Osteoblast (primary cell): Measurements from ENCODE around the gene GNL2. TPM values are rescaled to one million over a fixed set of nuclear protein-coding genes. Genes with fewer than 3 reads are reported as not detected.

Source experiments
- DNase-seq: peaks from one replicate; pipeline ENCODE4 v3.0.0; 2011; ENCODE audit warnings: low spot score, mixed read lengths; ENCODE audit not compliant: insufficient read length; ENCODE audit errors: missing footprints
- H2AFZ ChIP-seq: 2 replicates; pipeline ENCODE4 v1.6.0; 2011; ENCODE audit warnings: mild to moderate bottlenecking, low read length
- H3K27ac ChIP-seq: 2 replicates; pipeline ENCODE4 v1.5.1; 2011; ENCODE audit warnings: mild to moderate bottlenecking, low read depth, low read length, moderate library complexity
- H3K27me3 ChIP-seq: 2 replicates; pipeline ENCODE4 v1.6.0; 2012; ENCODE audit warnings: mild to moderate bottlenecking, control low read depth, inconsistent platforms, low read length, moderate library complexity; ENCODE audit not compliant: insufficient read depth
- H3K36me3 ChIP-seq: 2 replicates; pipeline ENCODE4 v1.5.1; 2011; ENCODE audit warnings: mild to moderate bottlenecking, low read length, control low read depth, moderate library complexity; ENCODE audit not compliant: insufficient read depth
- H3K4me1 ChIP-seq: 2 replicates; pipeline ENCODE4 v1.5.1; 2011; ENCODE audit warnings: mild to moderate bottlenecking, low read length, control low read depth, moderate library complexity; ENCODE audit not compliant: insufficient read depth
- H3K4me2 ChIP-seq: 2 replicates; pipeline ENCODE4 v1.6.0; 2011; ENCODE audit warnings: mild to moderate bottlenecking, low read length; ENCODE audit not compliant: insufficient read depth
- H3K4me3 ChIP-seq: fragments of 200-600 bp; sonication (generic); 3 replicates; pipeline ENCODE4 v1.5.1; 2012; ENCODE audit warnings: mild to moderate bottlenecking, low read length, inconsistent platforms; ENCODE audit not compliant: insufficient read depth
- H3K79me2 ChIP-seq: 2 replicates; pipeline ENCODE4 v1.6.0; 2012; ENCODE audit warnings: mild to moderate bottlenecking, low read length, control low read depth, inconsistent platforms; ENCODE audit not compliant: insufficient read depth
- H3K9me3 ChIP-seq: 2 replicates; pipeline ENCODE4 v1.5.1; 2011; ENCODE audit warnings: low read depth, low read length, control low read depth
- H4K20me1 ChIP-seq: 2 replicates; pipeline ENCODE4 v1.6.0; 2012; ENCODE audit warnings: mild to moderate bottlenecking, low read length, control low read depth; ENCODE audit not compliant: insufficient read depth
- CTCF ChIP-seq: IDR thresholded peaks from 2 replicates; pipeline ENCODE4 v1.5.1; 2011; ENCODE audit warnings: mild to moderate bottlenecking, low read depth, low read length, moderate library complexity; ENCODE audit errors: extremely low read depth
- total RNA-seq: library from RNA; depleted of rRNA; stranded (reverse); fragments of >200 nt; gene quantifications from 2 replicates; pipeline ENCODE4 v1.2.3, GENCODE V29; 2012

GNL2 gene
- total RNA-seq, 1 donor: 46.7 TPM

- no peak for TF ChIP-seq CTCF
- Histone ChIP-seq H3K9me3 (no peaks in the 10 kb centered on the region), H3K4me3 (no peak overlapping the region), H3K36me3 (no peaks in the 10 kb centered on the region), H2AFZ (no peak overlapping the region), H3K27me3 (peaks cover 13% of the 10 kb centered on the region), H4K20me1 (no peaks in the 10 kb centered on the region), H3K4me2 (no peak overlapping the region), H3K4me1 (no peaks in the 10 kb centered on the region), H3K79me2 (no peaks in the 10 kb centered on the region), H3K27ac (no peak overlapping the region)
- no peak for DNase-seq
Measured at GRCh38 chr1:37614105-37614504, 18.4 kb upstream of the GNL2 start.

- no peak for DNase-seq
- H3K79me2 ChIP-seq: no peaks in the 10 kb centered on the region
- no peaks in the 10 kb centered on the region for H4K20me1 ChIP-seq
- no peaks in the 10 kb centered on the region for H3K36me3 ChIP-seq
- H3K4me1 ChIP-seq: no peaks in the 10 kb centered on the region
- no peak overlapping the region for H2AFZ ChIP-seq
- no peak overlapping the region for H3K4me2 ChIP-seq
- H3K9me3 ChIP-seq: no peaks in the 10 kb centered on the region
- H3K4me3 ChIP-seq: no peak overlapping the region
- peaks cover 14% of the 10 kb centered on the region for H3K27me3 ChIP-seq
- H3K27ac ChIP-seq: no peak overlapping the region
- no peak for TF ChIP-seq CTCF
Measured at GRCh38 chr1:37612186-37612585, 16.4 kb upstream of the GNL2 start.

GRCh38 chr1:37609994-37610393 lies 14.3 kb upstream of the GNL2 start:
- H3K9me3 ChIP-seq: no peaks in the 10 kb centered on the region
- DNase-seq: no peak
- no peaks in the 10 kb centered on the region for H3K36me3 ChIP-seq
- H4K20me1 ChIP-seq: no peaks in the 10 kb centered on the region
- no peak overlapping the region for H3K27ac ChIP-seq
- H3K79me2 ChIP-seq: no peaks in the 10 kb centered on the region
- H3K4me3 ChIP-seq: no peak overlapping the region
- TF ChIP-seq CTCF: no peak
- H3K4me1 ChIP-seq: peaks cover 10% of the 10 kb centered on the region
- H3K27me3 ChIP-seq: peaks cover 14% of the 10 kb centered on the region
- no peak overlapping the region for H2AFZ ChIP-seq
- no peak overlapping the region for H3K4me2 ChIP-seq

- Histone ChIP-seq H3K79me2 (no peaks in the 10 kb centered on the region), H3K9me3 (no peaks in the 10 kb centered on the region), H3K27me3 (peaks cover 14% of the 10 kb centered on the region), H3K4me2 (no peak overlapping the region), H3K36me3 (no peaks in the 10 kb centered on the region), H3K4me3 (no peak overlapping the region), H4K20me1 (no peaks in the 10 kb centered on the region), H2AFZ (no peak overlapping the region), H3K27ac (no peak overlapping the region), H3K4me1 (peaks cover 10% of the 10 kb centered on the region)
- TF ChIP-seq CTCF: no peak
- no peak for DNase-seq
Measured at GRCh38 chr1:37609002-37609401, 13.3 kb upstream of the GNL2 start.
